ENCODE results near the gene DNAJB8. TPM values are rescaled to one million over a fixed set of nuclear protein-coding genes. Genes with fewer than 3 reads are reported as not detected.

The DNAJB8 gene
- total RNA-seq, 1 experiment from 2014 or later = not detected

- Histone ChIP-seq H2AK5ac (ENCODE audit: insufficient read length, low read length) (no peak overlapping the region), H3K27me3 (ENCODE audit: insufficient read depth, low read length) (peaks cover 67% of the 10 kb centered on the region), H3K79me2 (ENCODE audit: insufficient read depth, low read length) (no peaks in the 10 kb centered on the region), H2BK15ac (ENCODE audit: low read depth, low read length) (no peak overlapping the region), H2BK5ac (ENCODE audit: insufficient read length, low read length) (no peak overlapping the region), H3T11ph (ENCODE audit: low read length) (no peak overlapping the region), H3K56ac (ENCODE audit: insufficient read length, low read depth, low read length) (no peak overlapping the region), H3K4ac (ENCODE audit: low read depth, low read length) (no peak overlapping the region), H3K4me2 (ENCODE audit: insufficient read depth, insufficient read length, low read length) (no peak overlapping the region), H3K9ac (ENCODE audit: extremely low read depth, insufficient read length, low read length) (no peak overlapping the region), H3K18ac (ENCODE audit: insufficient read length, low read depth, low read length) (no peak overlapping the region), H2AFZ (ENCODE audit: low read length) (no peak overlapping the region), H3K79me1 (ENCODE audit: insufficient read depth, low read depth, low read length, poor library complexity, severe bottlenecking) (no peaks in the 10 kb centered on the region), H3K4me1 (ENCODE audit: insufficient read depth, low read length) (no peaks in the 10 kb centered on the region), H4K20me1 (ENCODE audit: control insufficient read depth, insufficient read depth, insufficient read length) (no peaks in the 10 kb centered on the region), H3K23ac (ENCODE audit: insufficient read length, low read depth, low read length) (no peak overlapping the region), H3K14ac (ENCODE audit: insufficient read depth, low read length) (no peak overlapping the region), H3K9me3 (ENCODE audit: control insufficient read depth, low read depth, low read length) (no peaks in the 10 kb centered on the region), H3K23me2 (ENCODE audit: insufficient read length, low read depth, low read length, poor library complexity, severe bottlenecking) (no peaks in the 10 kb centered on the region), H4K5ac (ENCODE audit: insufficient read length, low read depth, low read length) (no peak overlapping the region), H2BK120ac (ENCODE audit: low read depth, low read length, poor library complexity, severe bottlenecking) (no peak overlapping the region), H4K91ac (ENCODE audit: insufficient read length, low read depth, low read length) (no peak overlapping the region), H4K8ac (replicated peaks; ENCODE audit: insufficient read length, low read depth, low read length) (no peak overlapping the region), H2BK20ac (ENCODE audit: low read depth, low read length, poor library complexity, severe bottlenecking) (no peak overlapping the region), H2BK12ac (ENCODE audit: insufficient read length, low read depth, low read length) (no peak overlapping the region), H3K27ac (ENCODE audit: insufficient read length, low read depth, low read length) (no peak overlapping the region)
- H3K27ac Mint-ChIP-seq = no peak overlapping the region; a peak in 1 of 7 replicates
- H3K9me3 Mint-ChIP-seq = peaks cover 0 to 4% of the 10 kb centered on the region in 2 experiments; a peak in 2 of 5 replicates
- peaks cover 100% of the 10 kb centered on the region for H3K27me3 Mint-ChIP-seq (ENCODE audit: low read depth)
- no peak for TF ChIP-seq CTCF (conservative IDR thresholded peaks at IDR 0.05)
- H3K4me1 Mint-ChIP-seq = peaks cover 21 to 51% of the 10 kb centered on the region in 2 experiments
- H3K4me3 Mint-ChIP-seq = no peak overlapping the region
- peaks cover 0 to 6% (median 0%) of the 10 kb centered on the region in 3 experiments; a peak in 4 of 7 replicates for H3K36me3 Mint-ChIP-seq (ENCODE audit: insufficient read depth in 1 of 3, low read depth in 3 of 3)
- DNase-seq = no peak
- no CpG with 5 or more reads among the region's 5 CpGs for WGBS (ENCODE audit: extremely low coverage, insufficient read length, low lambda C conversion rate)
Observed at GRCh38 chr3:128476659-128477058, 10.0 kb upstream of the DNAJB8 start.

Measured in H9 (cell line).